Daoy (cell line): ENCODE measurements around the gene DENND1B. TPM values are rescaled to one million over a fixed set of nuclear protein-coding genes. Genes with fewer than 3 reads are reported as not detected.
"Not testable (repeated sequence)": the region's sequence is repeated elsewhere in the genome, so short reads cannot be mapped to it uniquely, and the experiment has no call there.

Experiments
- DNase-seq: peaks from one replicate; pipeline ENCODE4 v3.0.0-alpha.2; 2015; ENCODE audit warnings: low read depth
- total RNA-seq: library from RNA; depleted of rRNA; stranded (reverse); fragments of >200 nt; shearing (Covaris generic); gene quantifications from 2 replicates; pipeline ENCODE4 v1.2.3, GENCODE V29; 2014

The DENND1B gene
- total RNA-seq, 1 experiment from 2014 or later = 5.6 TPM

DNA sequence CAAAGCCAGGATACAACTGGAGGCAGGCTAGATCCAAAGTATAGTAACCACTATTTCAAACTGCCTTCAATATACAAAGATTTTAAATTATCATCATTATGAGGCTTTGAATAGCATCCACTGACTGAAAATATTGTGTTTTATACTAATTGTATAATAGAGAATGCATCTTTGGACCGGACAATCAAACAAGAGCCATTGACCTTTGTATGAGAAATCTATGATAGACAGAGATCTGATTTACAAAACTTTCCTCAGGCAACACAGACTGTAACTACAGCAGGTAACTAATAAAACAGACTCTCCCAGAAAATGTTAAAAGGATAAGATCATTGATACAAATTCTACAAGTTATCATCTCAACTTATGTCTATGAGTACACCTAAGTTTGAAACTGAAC is 152.9 kb downstream of the DENND1B start:
- DNase-seq = no peak

DNA sequence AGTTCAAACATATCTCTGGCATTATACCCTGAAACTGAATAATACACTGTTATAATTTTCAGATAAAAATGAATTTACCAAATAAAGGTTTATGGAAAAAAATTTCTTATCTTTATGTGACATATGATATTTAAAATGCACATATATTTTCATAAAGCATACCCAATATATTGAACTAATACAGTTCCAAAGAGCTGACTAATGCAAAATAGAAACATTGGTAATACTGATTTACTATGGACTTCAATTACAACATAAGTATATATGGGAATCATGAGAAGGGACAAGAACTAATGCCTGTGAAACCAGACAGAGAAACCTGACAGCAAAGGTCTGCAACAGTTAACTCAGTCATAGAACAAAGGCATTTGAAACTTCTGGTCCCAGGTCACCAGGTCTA is 153.5 kb downstream of the DENND1B start:
- DNase-seq = no peak

DNA sequence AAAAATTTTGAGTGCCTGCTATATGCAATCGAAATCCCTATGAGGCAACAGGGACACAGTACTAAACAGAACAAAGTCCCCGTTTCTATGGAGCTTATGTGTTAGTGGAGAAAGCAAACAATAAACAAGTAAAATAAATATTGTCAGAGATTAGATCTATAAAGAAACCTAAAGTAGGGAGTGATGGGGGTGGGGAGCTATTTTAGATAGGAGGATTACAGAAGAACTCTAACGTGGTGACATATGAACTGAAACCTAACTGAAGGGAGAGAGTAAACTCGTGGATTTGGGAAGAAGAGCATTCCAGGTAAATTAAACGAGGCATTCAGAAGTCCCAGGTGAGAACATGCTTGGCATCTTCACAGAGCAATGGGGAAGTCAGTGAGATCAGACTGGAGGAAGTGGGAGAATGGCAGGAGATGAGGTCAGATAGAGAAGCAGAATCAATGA is 154.5 kb downstream of the DENND1B start:
- no peak for DNase-seq

DNA sequence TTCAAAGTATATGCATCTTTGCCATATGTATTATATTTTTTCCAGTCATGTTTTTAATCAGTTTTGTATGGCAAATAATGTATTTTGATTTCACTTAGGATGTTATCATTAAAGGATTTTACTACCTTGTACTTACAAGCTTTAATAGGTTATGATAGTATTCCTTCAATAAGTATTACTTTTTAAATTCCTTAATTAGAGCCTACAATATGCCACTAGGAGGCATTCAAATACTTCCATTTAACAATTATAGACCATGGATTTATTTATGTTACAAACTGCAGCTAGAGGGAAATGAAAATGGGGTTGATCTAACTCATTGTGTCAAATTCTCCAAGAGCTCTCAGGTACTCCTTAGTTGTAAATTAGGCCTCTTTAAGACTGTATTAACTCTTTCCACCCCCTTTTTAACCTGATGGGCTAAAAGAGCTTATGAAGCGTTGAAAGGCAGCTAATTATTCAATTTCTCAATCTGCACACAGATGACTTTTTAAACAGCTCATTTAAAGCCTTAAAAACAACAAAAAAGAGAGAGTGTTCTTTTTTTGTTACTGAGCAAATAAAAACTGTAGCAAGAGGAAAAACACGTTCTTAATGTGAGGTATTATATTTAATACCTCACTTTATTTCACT is 156.2 kb downstream of the DENND1B start:
- no peak for DNase-seq

DNA sequence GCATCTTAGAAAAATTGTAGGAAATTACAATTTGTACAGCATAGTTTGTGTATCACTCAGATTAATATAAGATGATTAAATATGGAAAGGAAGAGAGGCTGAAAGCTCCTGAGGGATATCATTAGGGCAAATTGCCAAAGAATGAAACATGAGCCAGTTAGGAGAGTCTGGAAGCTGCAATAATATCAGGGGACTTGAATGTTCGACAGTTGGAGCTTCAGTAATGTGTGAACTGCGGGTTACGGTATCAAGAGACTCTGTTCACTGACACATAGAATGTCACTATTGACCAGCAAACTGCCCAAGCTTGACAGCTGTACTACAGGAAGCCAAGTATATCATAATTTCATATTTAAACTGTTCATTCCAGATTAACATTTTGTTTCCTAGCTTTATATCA is 157.2 kb downstream of the DENND1B start:
- no peak for DNase-seq

DNA sequence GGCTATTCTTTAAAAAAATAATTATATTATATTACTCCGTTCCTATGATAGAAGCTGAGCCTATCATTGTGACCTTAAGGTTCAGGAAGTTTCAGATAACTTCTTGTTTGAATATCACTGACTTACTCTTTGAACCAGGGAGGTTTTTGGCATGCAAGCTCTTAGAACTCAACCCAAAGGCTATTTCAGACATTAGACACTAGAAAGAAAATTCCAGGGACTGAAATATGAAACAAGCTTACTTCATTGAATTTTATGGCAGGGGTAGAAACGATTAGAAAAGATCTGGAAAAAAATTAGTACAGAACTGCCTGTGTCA is 159.6 kb downstream of the DENND1B start:
- no peak for DNase-seq

DNA sequence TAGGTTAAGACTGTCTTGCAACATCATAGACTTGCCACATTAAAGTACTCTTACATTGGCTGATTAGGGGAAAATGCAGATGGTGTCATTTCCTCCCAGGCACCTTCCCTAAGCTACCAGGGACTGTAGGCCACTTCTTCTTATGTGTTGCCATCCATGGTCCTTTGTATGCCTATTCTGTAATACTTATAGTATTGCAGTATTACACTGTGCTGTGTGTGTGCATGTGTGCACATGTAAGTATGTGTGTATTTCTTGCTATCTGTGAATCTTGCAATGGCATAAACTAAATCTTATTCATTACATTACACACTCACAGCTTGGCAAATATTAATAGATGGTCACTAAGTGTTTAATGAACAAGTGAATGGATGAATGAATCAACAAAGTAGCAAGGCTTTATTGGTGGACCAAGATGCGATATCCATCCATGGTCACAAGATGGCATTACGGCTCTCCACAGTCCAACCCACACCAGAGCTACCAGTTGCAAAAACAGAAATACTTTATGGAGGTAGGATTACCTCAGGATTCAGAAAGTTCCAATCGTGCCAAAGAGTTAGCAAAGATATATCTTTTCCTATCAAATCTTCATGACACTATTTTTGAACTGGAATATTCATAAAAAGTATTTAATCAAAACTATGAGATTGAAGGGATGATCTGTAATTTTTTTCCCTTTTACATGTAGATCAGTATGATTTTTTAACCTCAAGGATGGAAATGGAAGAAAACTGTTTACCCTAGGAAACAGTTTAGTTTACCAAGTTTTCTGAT is 160.2 kb downstream of the DENND1B start:
- peak; percentile 34 for DNase-seq

DNA sequence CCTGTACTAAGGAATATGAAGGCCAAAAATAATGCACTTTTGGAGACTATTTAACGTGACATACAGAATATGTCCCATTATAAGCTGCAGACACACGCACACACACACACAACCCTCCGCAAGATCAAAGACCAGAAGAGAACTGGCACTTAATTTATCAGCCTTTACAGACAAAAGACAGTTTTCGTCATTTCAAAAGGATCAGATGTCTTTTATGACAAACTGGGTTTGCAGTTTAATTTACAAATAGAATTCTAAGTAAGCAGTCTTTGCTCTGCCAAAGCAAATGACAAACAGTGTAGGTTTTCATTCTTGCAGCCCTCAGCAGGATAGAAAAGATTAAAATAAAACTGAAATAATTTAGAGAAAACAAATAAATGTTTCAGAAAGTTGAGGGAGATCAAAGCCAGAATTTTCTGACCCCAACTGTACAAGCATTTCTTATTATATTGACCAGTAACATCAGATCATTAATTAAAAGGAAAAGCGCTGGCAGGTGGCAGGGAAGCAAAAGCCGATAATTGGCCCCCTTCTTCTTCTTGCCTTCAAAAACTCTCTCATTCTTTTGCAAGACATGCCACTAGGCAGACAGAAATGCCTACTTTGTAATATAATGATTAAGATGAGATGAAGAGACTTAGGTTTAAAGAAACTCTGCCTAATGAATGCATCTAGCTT is 169.0 kb downstream of the DENND1B start:
- no peak for DNase-seq

DNA sequence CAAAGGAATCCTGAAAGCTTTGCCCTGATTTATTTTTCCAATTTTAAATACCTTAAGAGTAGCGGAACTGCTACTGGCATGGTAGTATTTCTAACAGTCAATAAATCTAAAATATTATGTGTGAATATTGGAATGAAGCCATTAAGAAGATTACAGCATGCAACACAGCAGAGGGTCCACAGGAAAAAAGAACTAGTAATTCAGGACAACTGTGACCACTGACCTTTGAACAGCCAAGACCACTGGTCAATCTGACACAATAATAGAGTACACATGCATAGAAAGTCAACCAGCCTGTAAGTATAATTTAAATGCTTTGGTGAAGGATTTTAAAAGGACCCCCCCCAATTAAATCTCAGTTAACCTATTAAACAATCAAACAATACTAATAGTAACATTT is 171.0 kb downstream of the DENND1B start:
- no peak for DNase-seq

DNA sequence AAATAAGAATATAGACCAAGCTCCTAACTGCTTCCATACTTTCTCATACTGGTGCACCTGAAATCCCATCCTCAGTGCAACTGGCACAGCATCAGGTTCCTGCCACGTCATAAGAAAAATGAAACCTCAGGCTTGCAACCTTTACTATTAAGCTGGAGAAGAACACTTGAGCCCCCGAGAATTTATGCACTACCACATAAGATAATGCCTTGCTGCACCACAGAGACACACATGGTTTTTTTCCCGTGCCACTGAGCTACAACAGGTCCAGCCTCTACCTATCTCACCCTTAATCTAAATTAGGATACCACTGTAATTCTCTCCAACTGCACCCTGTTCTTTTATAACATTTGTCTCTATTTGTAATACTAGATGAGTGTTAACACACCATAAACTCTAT is 174.5 kb downstream of the DENND1B start:
- no peak for DNase-seq

DNA sequence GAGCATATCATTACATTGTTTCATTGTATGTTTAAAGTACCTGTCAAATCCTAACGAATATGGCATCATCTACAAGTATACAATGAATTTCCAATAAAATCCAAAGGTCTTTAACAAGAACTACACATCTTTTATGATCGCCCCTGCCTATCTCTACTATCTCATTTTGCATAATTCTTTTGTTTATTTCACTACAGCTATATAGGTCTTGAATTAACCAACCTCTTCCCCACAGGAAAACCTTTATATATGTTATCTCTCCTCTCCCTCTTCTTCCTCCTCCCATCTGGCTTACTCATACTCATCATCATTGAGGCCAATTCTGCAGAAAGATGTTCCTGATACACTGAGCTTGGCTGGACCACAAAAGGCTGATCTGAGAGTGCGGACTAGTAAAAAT is 175.5 kb downstream of the DENND1B start:
- DNase-seq = no peak

DNA sequence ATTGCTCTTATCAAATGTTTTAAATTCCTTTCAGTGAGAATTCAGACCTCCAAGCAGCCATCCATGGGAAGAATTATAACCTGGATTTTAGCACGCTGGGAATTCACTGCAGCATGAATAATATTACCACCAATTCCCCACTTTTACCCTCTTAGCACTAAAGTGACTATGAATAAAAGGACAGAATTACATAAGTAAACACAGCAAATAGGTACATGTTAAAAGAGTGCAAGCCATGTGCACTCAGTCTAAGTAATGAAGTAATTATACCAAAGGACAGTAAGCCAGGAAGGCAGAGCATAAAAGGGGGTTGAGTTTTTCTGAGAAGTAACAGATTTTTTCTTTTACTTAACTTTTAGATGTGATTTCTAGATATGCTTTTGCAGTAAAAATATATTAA is 176.3 kb downstream of the DENND1B start:
- no peak for DNase-seq

DNA sequence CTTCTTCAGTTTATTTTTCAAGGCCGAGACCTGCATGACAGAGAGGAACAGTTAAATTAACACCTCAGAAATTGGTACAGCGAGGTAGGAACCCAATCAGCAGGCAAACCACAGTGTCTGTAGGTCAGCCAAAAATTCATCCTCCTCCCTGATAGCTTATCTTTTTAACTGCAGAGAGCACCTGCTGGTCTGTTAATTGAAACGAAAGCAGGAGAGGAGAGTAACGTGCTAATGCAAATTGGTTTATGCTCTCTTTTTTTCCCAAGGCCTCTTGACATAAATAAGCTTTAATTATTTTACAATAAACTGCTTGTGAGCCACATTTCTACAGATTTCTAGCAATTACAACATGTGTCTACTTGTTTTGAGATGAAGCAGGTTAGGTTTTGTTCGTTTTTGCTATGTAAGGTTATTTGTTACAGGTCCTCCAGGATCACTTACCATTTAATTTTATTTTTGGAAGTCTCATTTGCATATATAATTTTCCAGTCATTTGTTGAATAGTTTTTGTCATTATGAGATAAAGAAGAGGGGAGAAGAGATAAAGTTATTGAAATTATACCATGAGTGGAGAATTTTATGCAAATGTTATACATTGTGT is 179.9 kb downstream of the DENND1B start:
- DNase-seq = no peak

DNA sequence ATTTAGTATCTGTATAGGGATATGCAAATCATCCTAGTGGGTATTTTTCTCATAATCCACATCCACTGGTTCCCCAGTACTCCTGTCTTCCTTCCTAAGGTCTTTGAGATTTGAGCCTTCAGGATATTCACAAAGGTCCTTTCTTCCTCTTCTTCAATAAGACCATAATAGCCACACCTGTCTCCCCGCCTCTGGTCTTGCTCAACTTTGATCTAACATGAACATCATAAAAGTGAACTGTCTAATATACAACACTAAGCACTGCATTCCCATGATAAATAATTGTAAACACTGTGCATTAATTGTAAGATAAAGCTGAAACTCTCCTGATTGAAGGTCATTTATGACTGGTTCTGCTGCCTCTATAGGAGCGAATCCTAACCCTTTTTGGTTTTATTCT is 184.6 kb downstream of the DENND1B start:
- DNase-seq = no peak

DNA sequence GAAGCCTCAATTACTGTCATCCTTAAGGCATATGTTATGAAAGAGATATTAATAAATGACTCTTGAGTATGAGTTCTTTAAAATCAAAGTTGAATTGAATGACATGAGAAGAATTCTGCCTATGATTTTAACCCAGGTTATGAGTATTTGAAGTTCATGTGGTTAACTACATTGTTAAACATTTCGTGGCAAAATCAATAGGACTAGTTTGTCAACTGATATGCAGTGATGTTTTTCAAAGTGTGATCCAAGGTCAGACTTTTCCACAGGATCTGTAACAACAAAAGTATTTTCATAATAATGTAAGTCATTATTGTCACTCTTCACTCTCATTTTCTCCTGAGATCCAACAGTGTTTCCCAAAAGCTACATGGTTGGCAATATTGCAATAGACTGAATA is 189.5 kb downstream of the DENND1B start:
- DNase-seq = no peak

DNA sequence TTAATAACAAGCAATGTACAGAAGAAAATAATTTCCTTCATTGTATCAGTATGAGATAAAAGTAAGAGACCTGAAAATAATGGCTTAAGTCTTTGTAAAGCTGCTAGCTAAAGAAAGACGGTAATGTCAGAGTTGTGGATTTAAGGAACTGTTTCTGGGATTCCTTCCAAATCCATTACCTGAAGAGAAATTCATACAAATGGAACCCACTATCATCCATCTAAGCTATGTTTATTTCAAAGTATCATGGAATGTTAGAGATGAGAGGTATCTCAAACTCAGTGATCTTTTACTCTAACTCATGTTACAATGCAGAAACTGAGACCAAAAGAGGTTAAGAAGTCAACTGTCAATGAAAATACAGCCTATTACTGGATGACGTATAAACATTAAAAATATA is 197.7 kb downstream of the DENND1B start:
- no peak for DNase-seq

DNA sequence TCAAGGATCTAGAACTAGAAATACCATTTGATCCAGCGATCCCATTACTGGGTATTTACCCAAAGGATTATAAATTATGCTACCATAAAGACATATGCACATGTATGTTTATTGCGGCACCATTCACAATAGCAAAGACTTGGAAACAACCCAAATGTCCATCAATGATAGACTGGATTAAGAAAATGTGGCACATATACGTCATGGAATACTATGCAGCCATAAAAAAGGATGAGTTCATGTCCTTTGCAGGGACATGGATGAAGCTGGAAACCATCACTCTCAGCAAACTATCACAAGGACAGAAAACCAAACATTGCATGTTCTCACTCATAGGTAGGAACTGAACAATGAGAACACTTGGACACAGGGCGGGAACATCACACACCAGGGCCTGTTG is 199.7 kb downstream of the DENND1B start:
- not testable (repeated sequence) for DNase-seq

DNA sequence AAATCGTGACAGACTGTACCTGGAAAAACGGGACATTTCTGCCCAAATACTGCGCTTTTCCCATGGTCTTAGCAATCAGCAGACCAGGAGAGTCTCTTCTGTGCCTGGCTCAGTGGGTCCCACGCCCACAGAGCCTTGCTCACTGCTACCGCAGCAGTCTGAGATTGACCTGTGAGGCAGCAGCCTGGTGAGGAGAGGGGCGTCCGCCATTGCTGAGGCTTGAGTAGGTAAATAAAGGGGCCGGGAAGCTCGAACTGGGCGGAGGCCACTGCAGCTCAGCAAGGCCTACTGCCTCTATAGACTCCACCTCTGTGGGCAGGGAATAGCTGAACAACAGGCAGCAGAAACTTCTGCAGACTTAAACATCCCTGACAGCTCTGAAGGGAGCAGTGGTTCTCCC is 203.1 kb downstream of the DENND1B start:
- no peak for DNase-seq

DNA sequence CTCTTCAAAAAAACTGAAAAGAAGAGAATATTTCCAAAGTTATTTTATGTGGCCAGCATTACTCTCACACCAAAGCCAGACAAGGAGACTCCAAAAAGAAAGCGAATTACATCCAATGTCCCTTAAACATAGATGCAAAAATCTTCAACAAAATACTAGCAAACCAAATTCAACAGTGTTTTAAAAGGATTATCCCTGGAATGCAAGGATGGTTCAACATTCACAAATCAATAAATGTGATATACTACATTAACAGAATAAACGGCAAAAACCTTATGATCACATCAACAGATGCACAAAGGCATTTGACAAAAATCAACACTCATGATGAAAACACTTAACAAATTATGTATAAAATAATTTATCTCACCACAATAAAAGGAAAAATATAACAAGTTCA is 207.8 kb downstream of the DENND1B start:
- DNase-seq = no peak

DNA sequence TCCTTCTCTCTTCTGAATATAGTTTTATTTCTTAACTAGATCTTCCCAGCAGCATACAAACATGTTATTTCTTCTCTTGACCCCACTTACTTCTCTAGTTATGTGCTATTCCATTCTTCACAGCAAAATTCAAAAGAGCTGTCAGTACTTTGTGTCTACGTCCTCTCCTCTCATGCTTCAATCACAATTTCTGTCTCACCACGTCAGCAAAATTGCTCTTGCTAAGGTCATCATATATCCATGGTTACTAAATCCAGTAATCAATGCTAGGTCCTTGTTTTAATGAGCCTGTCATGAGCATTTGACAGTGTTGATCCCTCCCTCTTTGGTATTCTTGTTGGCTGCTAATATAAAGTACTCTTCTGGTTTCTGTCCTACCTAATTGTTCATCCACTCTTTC is 214.2 kb downstream of the DENND1B start:
- DNase-seq = no peak

DNA sequence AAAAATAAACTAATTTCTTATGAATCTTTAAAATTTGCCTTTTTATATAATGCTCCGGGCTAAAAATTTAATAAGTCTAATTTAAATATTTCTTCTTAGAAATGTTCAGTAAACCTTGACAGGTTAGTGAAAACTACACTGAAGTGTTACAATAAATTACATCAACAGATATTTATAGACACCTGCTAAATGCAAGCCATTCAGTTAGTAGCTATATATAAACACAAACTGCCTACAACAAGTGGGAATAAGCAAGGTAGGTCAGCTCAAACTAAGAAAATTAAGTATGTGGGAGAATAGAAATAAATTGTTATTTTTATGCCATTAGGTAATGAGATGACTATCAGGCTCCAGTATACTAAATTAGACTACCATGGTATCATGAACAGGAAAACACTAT is 215.6 kb downstream of the DENND1B start:
- DNase-seq = no peak

DNA sequence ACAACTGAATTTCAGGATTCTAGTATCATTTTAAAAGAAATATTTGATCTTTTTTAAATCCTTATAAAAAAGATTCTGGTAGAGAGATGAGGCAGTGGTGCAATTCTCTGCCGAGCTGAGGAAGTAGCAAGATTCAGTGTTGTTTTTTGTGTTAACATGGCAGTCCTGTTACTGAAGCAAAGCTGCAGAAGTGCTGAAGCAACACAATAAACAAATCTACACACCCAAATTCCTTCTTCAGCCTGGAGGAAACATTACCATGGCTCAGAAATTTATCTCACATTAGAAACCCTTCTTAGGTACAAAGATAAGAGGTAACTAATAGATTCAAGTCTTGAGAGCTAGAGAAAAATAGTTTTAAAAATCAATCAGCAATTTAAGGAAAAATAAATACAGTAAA is 216.0 kb downstream of the DENND1B start:
- no peak for DNase-seq

DNA sequence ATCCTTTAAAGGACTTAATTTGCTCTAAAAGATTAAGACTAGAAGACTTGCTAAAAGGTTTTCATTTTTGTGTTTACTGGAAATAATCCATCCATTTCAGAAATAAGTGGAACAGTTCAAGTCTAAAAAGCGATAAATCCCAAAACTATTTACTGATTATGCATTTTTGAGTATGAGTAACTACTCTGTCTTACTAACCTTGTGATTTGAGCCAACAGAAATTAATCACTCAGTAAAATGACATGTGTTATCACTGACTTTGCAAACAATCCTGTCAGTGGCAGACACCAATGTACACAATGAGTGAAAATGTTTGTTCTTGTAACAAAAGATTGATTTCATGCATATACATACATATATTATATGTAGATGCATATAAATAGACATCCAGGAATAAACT is 218.0 kb downstream of the DENND1B start:
- no peak for DNase-seq
